Measurements from ENCODE around the gene VCX3B. TPM values are rescaled to one million over a fixed set of nuclear protein-coding genes. Genes with fewer than 3 reads are reported as not detected.

Gene VCX3B
- total and polyA plus RNA-seq, 2 of the 4 experiments (the other 2 are of a cell fraction) = not detected

DNA sequence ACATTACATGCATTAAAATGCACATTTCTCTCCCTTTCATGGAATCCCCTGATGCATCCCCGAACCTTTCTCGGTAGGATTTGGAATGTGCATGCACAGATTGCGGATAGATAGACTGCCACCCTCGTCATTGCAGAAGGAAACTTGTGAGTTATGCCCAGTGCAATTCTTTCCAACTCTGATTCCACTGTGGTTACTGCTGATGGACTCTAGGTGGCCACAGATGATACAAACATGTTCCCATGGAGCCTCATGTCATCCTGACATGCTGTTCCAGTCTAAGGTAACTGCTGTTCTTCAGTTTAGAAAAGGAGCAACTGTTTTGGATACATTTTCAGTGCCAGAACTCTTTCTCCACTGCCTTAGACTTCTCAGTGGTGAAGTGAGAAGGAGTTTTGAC is 9.1 kb upstream of the VCX3B start:
- Histone ChIP-seq H4K8ac (ENCODE audit: low read depth in 2 of 2, low read length in 2 of 2) (no peak overlapping the region), H2BK15ac (ENCODE audit: low read depth, low read length) (no peak overlapping the region), H3K14ac (replicated peaks; ENCODE audit: low read depth, low read length) (no peak overlapping the region), H2BK120ac (ENCODE audit: low read depth, low read length) (no peak overlapping the region), H3K4me2 (ENCODE audit: low read depth, low read length) (no peak overlapping the region), H3K4me1 (ENCODE audit: control insufficient read depth, insufficient read depth, low read length) (no peaks in the 10 kb centered on the region), H3K9me3 (ENCODE audit: control insufficient read depth, insufficient read depth, low read length) (peaks cover 10% of the 10 kb centered on the region), H3K36me3 (ENCODE audit: control insufficient read depth, insufficient read depth, low read length) (no peaks in the 10 kb centered on the region), H4K20me1 (ENCODE audit: insufficient read depth, low read length) (no peaks in the 10 kb centered on the region), H2BK20ac (ENCODE audit: low read depth, low read length) (no peak overlapping the region), H4K5ac (ENCODE audit: low read depth, low read length) (no peak overlapping the region), H3K4ac (ENCODE audit: low read depth, low read length) (no peak overlapping the region), H3K27ac (ENCODE audit: insufficient read depth, low read length) (no peak overlapping the region), H3K4me3 (ENCODE audit: insufficient read depth, low read depth, low read length) (no peak overlapping the region), H4K91ac (ENCODE audit: insufficient read depth, low read depth, low read length) (no peak overlapping the region), H2AK9ac (replicated peaks; ENCODE audit: low read depth, low read length, poor library complexity) (no peak overlapping the region), H2AK5ac (ENCODE audit: low read depth, low read length) (no peak overlapping the region), H3K56ac (ENCODE audit: extremely low read depth, insufficient read depth, low read length) (no peak overlapping the region), H3K9me1 (ENCODE audit: insufficient read depth, low read length) (no peaks in the 10 kb centered on the region), H3K18ac (ENCODE audit: low read depth, low read length) (no peak overlapping the region), H3K79me1 (ENCODE audit: low read depth in 1 of 2, low read length in 2 of 2) (no peaks in the 10 kb centered on the region), H2BK5ac (ENCODE audit: low read depth, low read length, poor library complexity, severe bottlenecking) (no peak overlapping the region), H3K9ac (ENCODE audit: low read depth, low read length) (no peak overlapping the region), H2AFZ (replicated peaks; ENCODE audit: low read length, poor library complexity) (no peak overlapping the region), H3K27me3 (ENCODE audit: control insufficient read depth, insufficient read depth, low read length) (no peaks in the 10 kb centered on the region), H3K23ac (ENCODE audit: low read depth, low read length) (no peak overlapping the region)
- no peak for DNase-seq
- BruUV-seq (replicated peaks) = no TSS peak
- no peak for ATAC-seq (ENCODE audit: low read depth)
- POLR2A ChIA-PET (ENCODE audit: unreplicated experiment) = no interaction called here
- CTCF ChIA-PET = no interaction called here
- TF ChIP-seq, protein P1, sequence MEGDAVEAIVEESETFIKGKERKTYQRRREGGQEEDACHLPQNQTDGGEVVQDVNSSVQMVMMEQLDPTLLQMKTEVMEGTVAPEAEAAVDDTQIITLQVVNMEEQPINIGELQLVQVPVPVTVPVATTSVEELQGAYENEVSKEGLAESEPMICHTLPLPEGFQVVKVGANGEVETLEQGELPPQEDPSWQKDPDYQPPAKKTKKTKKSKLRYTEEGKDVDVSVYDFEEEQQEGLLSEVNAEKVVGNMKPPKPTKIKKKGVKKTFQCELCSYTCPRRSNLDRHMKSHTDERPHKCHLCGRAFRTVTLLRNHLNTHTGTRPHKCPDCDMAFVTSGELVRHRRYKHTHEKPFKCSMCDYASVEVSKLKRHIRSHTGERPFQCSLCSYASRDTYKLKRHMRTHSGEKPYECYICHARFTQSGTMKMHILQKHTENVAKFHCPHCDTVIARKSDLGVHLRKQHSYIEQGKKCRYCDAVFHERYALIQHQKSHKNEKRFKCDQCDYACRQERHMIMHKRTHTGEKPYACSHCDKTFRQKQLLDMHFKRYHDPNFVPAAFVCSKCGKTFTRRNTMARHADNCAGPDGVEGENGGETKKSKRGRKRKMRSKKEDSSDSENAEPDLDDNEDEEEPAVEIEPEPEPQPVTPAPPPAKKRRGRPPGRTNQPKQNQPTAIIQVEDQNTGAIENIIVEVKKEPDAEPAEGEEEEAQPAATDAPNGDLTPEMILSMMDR (conservative IDR thresholded peaks at IDR 0.05; ENCODE audit: low read depth, low read length) = no peak
- no peak for TF ChIP-seq POLR2A (IDR thresholded peaks at IDR 0.05; ENCODE audit: low read depth, low read length)
- no peak for TF ChIP-seq CHD1 (IDR thresholded peaks at IDR 0.05; ENCODE audit: low read depth, low read length)
- no peak for TF ChIP-seq NFE2L2 (IDR thresholded peaks at IDR 0.05; ENCODE audit: low read depth, low read length)
- no peak for TF ChIP-seq MAFK (IDR thresholded peaks at IDR 0.05; ENCODE audit: low read depth, low read length)
- TF ChIP-seq CEBPB (IDR thresholded peaks at IDR 0.05; ENCODE audit: low read depth, low read length) = no peak
- no peak for TF ChIP-seq MXI1 (IDR thresholded peaks at IDR 0.05; ENCODE audit: borderline replicate concordance, low read depth, low read length)
- TF ChIP-seq RCOR1 (IDR thresholded peaks at IDR 0.05; ENCODE audit: insufficient replicate concordance, low read length) = no peak
- TF ChIP-seq RFX5 (IDR thresholded peaks at IDR 0.05; ENCODE audit: low read depth, low read length) = no peak
- no peak for TF ChIP-seq FOS (IDR thresholded peaks at IDR 0.05; ENCODE audit: low read depth, low read length)
- TF ChIP-seq, protein P2, sequence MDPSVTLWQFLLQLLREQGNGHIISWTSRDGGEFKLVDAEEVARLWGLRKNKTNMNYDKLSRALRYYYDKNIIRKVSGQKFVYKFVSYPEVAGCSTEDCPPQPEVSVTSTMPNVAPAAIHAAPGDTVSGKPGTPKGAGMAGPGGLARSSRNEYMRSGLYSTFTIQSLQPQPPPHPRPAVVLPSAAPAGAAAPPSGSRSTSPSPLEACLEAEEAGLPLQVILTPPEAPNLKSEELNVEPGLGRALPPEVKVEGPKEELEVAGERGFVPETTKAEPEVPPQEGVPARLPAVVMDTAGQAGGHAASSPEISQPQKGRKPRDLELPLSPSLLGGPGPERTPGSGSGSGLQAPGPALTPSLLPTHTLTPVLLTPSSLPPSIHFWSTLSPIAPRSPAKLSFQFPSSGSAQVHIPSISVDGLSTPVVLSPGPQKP (IDR thresholded peaks at IDR 0.05; ENCODE audit: borderline replicate concordance, low read depth, low read length) = no peak
- TF ChIP-seq RAD21 (IDR thresholded peaks at IDR 0.05; ENCODE audit: low read length) = no peak
- intact Hi-C loops (cut with micrococcal nuclease) = no loop called here
- no CpG with 5 or more reads among the region's 4 CpGs for WGBS, 2 experiments (ENCODE audit: extremely low coverage in 2 of 2, insufficient read length in 1 of 2)
- in situ Hi-C loops (cut with MboI; ENCODE audit: low sequenced_read_pairs) = loop anchor here (25.0 kb wide), 1 partner anchor 93 kb away; no protein-coding TSS in a partner anchor
- dilution Hi-C loops (cut with HindIII; ENCODE audit: low sequenced_read_pairs, unreplicated experiment) = no loop called here

All from IMR-90 (cell line).